HCT116 (cell line): Measurements from ENCODE around the gene SMARCA4.

Experiments
- CTCF ChIP-seq, 3 experiments: fragments of 200-600 bp in 1 of 3; sonication (generic) in 1 of 3; IDR thresholded peaks in 2 of 3; conservative IDR thresholded peaks in 1 of 3; 2 replicates each; pipeline ENCODE4 v1.5.1; 2012 to 2017; ENCODE audit warnings: low read depth in 2 of 3, low read length in 2 of 3, antibody characterized with exemption in 1 of 3, borderline replicate concordance in 1 of 3, control low read depth in 1 of 3, mild to moderate bottlenecking in 1 of 3, mixed read lengths in 1 of 3, mixed run types in 1 of 3, moderate library complexity in 1 of 3; ENCODE audit not compliant: insufficient read depth in 1 of 3
- MAX ChIP-seq: IDR thresholded peaks from 2 replicates; pipeline ENCODE4 v1.6.1; 2012
- POLR2A ChIP-seq: IDR thresholded peaks from 2 replicates; pipeline ENCODE4 v1.7.0; 2011; ENCODE audit warnings: borderline replicate concordance; ENCODE audit not compliant: insufficient read depth, insufficient read length; ENCODE audit errors: extremely low read depth
- POLR2AphosphoS5 ChIP-seq: IDR thresholded peaks from 2 replicates; pipeline ENCODE4 v1.6.1; 2011; ENCODE audit warnings: mild to moderate bottlenecking, low read depth, low read length, moderate library complexity
- SIN3A ChIP-seq: IDR thresholded peaks from 2 replicates; pipeline ENCODE4 v1.6.1; 2012; ENCODE audit warnings: low read depth
- SRF ChIP-seq: IDR thresholded peaks from 2 replicates; pipeline ENCODE4 v1.6.1; 2012; ENCODE audit warnings: low read depth
- YY1 ChIP-seq: IDR thresholded peaks from 2 replicates; pipeline ENCODE4 v1.6.1; 2011; ENCODE audit warnings: low read length, low read depth, moderate library complexity, mild to moderate bottlenecking; ENCODE audit not compliant: insufficient replicate concordance; ENCODE audit errors: extremely low read depth

- TF ChIP-seq SRF (no peak; the same call in 1 of the 2 replicates), CTCF (IDR thresholded peaks at IDR 0.05 in 2 of 3, conservative IDR thresholded peaks at IDR 0.05 in 1 of 3; ENCODE audit: borderline replicate concordance in 1 of 3, insufficient read depth in 1 of 3, low read depth in 2 of 3, low read length in 2 of 3) (no peak), POLR2A (no peak), POLR2AphosphoS5 (no peak; the same call in 1 of the 2 replicates), MAX (no peak), YY1 (no peak), SIN3A (no peak; the same call in 1 of the 2 replicates)
These were observed 130.3 kb downstream of the SMARCA4 start for GRCh38 chr19:11090997-11091702.
